ENCODE results near the gene TNN. TPM values are rescaled to one million over a fixed set of nuclear protein-coding genes. Genes with fewer than 3 reads are reported as not detected.
A peak's percentile ranks its signal among the peaks of the same experiment; 100 is the strongest.

Gene TNN
- total and polyA plus RNA-seq, 10 of the 15 experiments (the other 5 are each of a cell fraction or from before 2014, with no cell fraction given), result 0.05 to 0.17 (median 0.11) TPM

- FAIRE-seq, result no peak
- ChIA-PET RAD21 (ENCODE audit: unreplicated experiment) (interaction anchor here (0.8 to 2.1 kb wide), 9 partner anchors 9 to 131 kb away, joined by 3 to 6 read pairs (median 3); partner anchors contain the start of gene KIAA0040), CTCF (interaction anchor here (0.6 to 6.1 kb wide), 13 partner anchors 15 to 164 kb away, joined by 3 to 39 read pairs (median 3); no protein-coding TSS in a partner anchor), SMC1A (ENCODE audit: uncharacterized antibody, unreplicated experiment) (interaction anchor here (0.6 to 2.4 kb wide), 13 partner anchors 9 to 144 kb away, joined by 3 to 18 read pairs (median 5); no protein-coding TSS in a partner anchor), POLR2A (interaction anchor here (0.8 to 1.6 kb wide), 3 partner anchors 9 to 23 kb away, joined by 3 to 4 read pairs (median 3); no protein-coding TSS in a partner anchor)
- Histone ChIP-seq H3K9ac (ENCODE audit: control insufficient read depth, insufficient read depth, low read length) (no peak overlapping the region), H3K79me2 (ENCODE audit: control insufficient read depth, insufficient read depth, low read length) (no peaks in the 10 kb centered on the region; the same call in 1 of the 2 replicates), H3K4me2 (ENCODE audit: control insufficient read depth, insufficient read depth) (peak overlapping the region; percentile 26), H2AFZ (ENCODE audit: control insufficient read depth, low read depth, low read length) (no peak overlapping the region), H3K9me3 (replicated peaks; ENCODE audit: control insufficient read depth, insufficient read depth, low read length) (no peaks in the 10 kb centered on the region; the same call in 2 of the 3 replicates), H3K4me1 (ENCODE audit: control insufficient read depth, insufficient read depth, low read length) (peaks cover 10% of the 10 kb centered on the region; the same call in 1 of the 2 replicates), H4K20me1 (ENCODE audit: control insufficient read depth, insufficient read depth) (no peaks in the 10 kb centered on the region), H3K4me3 (no peak overlapping the region; the same call in 1 of the 2 replicates), H3K36me3 (ENCODE audit: control insufficient read depth in 2 of 2, insufficient read depth in 2 of 2, low read length in 1 of 2) (peaks cover 1 to 16% of the 10 kb centered on the region in 2 experiments), H3K27me3 (replicated peaks in 1 of 2; ENCODE audit: control insufficient read depth in 2 of 2, insufficient read depth in 2 of 2, low read length in 1 of 2) (no peaks in the 10 kb centered on the region), H3K27ac (ENCODE audit: control insufficient read depth, insufficient read depth) (no peak overlapping the region; the same call in 1 of the 2 replicates)
- in situ Hi-C loops (cut with MboI) (no loop called here), intact Hi-C loops (cut with micrococcal nuclease; ENCODE audit: unreplicated experiment) (no loop called here)
- BruUV-seq (replicated peaks), result no TSS peak
- WGBS (ENCODE audit: insufficient coverage, insufficient replicate concordance, low lambda C conversion rate, missing lambda C conversion rate), result 47% methylated on average over 5 of the region's 5 CpGs
- DNase-seq (ENCODE audit: low read depth, low spot score), result no peak
- ATAC-seq, result peak; percentile 87
- TF ChIP-seq BMI1 (IDR thresholded peaks at IDR 0.05; ENCODE audit: borderline replicate concordance) (peak; percentile 93), RUNX3 (IDR thresholded peaks at IDR 0.05; ENCODE audit: low read length) (peak; percentile 36; the same call in 1 of the 2 replicates), MEF2A (IDR thresholded peaks at IDR 0.05; ENCODE audit: insufficient read depth, low read depth, low read length) (0 out of 2 replicates have a peak, but pooled peaks have one; percentile 6), RAD21 (IDR thresholded peaks at IDR 0.05; ENCODE audit: insufficient read depth, low read depth, low read length) (no peak), ZNF384 (IDR thresholded peaks at IDR 0.05; ENCODE audit: borderline replicate concordance, low read depth, low read length) (no peak), BCL11A (IDR thresholded peaks at IDR 0.05; ENCODE audit: low read depth, low read length) (no peak), SMARCA5 (IDR thresholded peaks at IDR 0.05) (no peak), LARP7 (IDR thresholded peaks at IDR 0.05) (no peak), SREBF1 (IDR thresholded peaks at IDR 0.05; ENCODE audit: low read length) (no peak), JUND (IDR thresholded peaks at IDR 0.05; ENCODE audit: low read depth, low read length) (no peak), MYB (IDR thresholded peaks at IDR 0.05; ENCODE audit: borderline replicate concordance, low read depth, low read length) (no peak), REST (IDR thresholded peaks at IDR 0.05; ENCODE audit: low read depth, low read length) (no peak)
- TF ChIP-seq, protein P1, sequence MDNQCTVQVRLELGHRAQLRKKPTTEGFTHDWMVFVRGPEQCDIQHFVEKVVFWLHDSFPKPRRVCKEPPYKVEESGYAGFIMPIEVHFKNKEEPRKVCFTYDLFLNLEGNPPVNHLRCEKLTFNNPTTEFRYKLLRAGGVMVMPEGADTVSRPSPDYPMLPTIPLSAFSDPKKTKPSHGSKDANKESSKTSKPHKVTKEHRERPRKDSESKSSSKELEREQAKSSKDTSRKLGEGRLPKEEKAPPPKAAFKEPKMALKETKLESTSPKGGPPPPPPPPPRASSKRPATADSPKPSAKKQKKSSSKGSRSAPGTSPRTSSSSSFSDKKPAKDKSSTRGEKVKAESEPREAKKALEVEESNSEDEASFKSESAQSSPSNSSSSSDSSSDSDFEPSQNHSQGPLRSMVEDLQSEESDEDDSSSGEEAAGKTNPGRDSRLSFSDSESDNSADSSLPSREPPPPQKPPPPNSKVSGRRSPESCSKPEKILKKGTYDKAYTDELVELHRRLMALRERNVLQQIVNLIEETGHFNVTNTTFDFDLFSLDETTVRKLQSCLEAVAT (IDR thresholded peaks at IDR 0.05), result 0 out of 2 replicates have a peak, but pooled peaks have one; percentile 32
These were observed 106.9 kb downstream of the TNN start for GRCh38 chr1:175174309-175175102.

Measured in GM12878 (cell line).